ENCODE measurements around the gene ILKAP.

ILKAP gene

GRCh38 chr2:238225911-238226697, 22.6 kb upstream of the ILKAP start:
- DNase-seq: no peak
- TF ChIP-seq EZH2 (optimal IDR thresholded peaks at IDR 0.05; ENCODE audit: low read depth, low read length) (no peak), EZH2phosphoT487 (IDR thresholded peaks at IDR 0.05; ENCODE audit: low read length) (no peak)
- TF ChIP-seq, protein P1, sequence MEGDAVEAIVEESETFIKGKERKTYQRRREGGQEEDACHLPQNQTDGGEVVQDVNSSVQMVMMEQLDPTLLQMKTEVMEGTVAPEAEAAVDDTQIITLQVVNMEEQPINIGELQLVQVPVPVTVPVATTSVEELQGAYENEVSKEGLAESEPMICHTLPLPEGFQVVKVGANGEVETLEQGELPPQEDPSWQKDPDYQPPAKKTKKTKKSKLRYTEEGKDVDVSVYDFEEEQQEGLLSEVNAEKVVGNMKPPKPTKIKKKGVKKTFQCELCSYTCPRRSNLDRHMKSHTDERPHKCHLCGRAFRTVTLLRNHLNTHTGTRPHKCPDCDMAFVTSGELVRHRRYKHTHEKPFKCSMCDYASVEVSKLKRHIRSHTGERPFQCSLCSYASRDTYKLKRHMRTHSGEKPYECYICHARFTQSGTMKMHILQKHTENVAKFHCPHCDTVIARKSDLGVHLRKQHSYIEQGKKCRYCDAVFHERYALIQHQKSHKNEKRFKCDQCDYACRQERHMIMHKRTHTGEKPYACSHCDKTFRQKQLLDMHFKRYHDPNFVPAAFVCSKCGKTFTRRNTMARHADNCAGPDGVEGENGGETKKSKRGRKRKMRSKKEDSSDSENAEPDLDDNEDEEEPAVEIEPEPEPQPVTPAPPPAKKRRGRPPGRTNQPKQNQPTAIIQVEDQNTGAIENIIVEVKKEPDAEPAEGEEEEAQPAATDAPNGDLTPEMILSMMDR (IDR thresholded peaks at IDR 0.05; ENCODE audit: low read length): no peak
- Histone ChIP-seq H3K9me3 (replicated peaks; ENCODE audit: insufficient read depth, low read length) (no peaks in the 10 kb centered on the region), H3F3A (ENCODE audit: insufficient read depth, low read length) (no peaks in the 10 kb centered on the region), H4K20me1 (ENCODE audit: insufficient read depth, low read length) (no peaks in the 10 kb centered on the region), H3K4me3 (ENCODE audit: low read length) (no peak overlapping the region), H3K79me2 (ENCODE audit: low read length) (no peaks in the 10 kb centered on the region), H3K9me2 (replicated peaks; ENCODE audit: insufficient read depth, low read length) (no peaks in the 10 kb centered on the region), H2AFZ (ENCODE audit: low read length) (no peak overlapping the region), H3K4me1 (ENCODE audit: low read length) (no peaks in the 10 kb centered on the region), H3K4me2 (ENCODE audit: low read depth, low read length) (no peak overlapping the region), H3K27ac (ENCODE audit: low read length) (no peak overlapping the region), H3K9ac (ENCODE audit: low read length) (no peak overlapping the region), H3K36me3 (replicated peaks; ENCODE audit: insufficient read depth, low read length) (no peaks in the 10 kb centered on the region), H3K27me3 (replicated peaks; ENCODE audit: insufficient read depth, low read length) (peaks cover 5% of the 10 kb centered on the region; the same call in 1 of the 2 replicates)

GRCh38 chr2:238225121-238225520, 21.6 kb upstream of the ILKAP start:
- Histone ChIP-seq H3K4me3 (ENCODE audit: low read length) (no peak overlapping the region), H3K9me2 (replicated peaks; ENCODE audit: insufficient read depth, low read length) (no peaks in the 10 kb centered on the region), H3K9ac (ENCODE audit: low read length) (no peak overlapping the region), H4K20me1 (ENCODE audit: insufficient read depth, low read length) (no peaks in the 10 kb centered on the region), H3K79me2 (ENCODE audit: low read length) (no peaks in the 10 kb centered on the region), H3F3A (ENCODE audit: insufficient read depth, low read length) (no peaks in the 10 kb centered on the region), H3K27ac (ENCODE audit: low read length) (no peak overlapping the region), H3K27me3 (replicated peaks; ENCODE audit: insufficient read depth, low read length) (no peaks in the 10 kb centered on the region), H2AFZ (ENCODE audit: low read length) (no peak overlapping the region), H3K9me3 (replicated peaks; ENCODE audit: insufficient read depth, low read length) (no peaks in the 10 kb centered on the region), H3K4me1 (ENCODE audit: low read length) (no peaks in the 10 kb centered on the region), H3K4me2 (ENCODE audit: low read depth, low read length) (no peak overlapping the region), H3K36me3 (replicated peaks; ENCODE audit: insufficient read depth, low read length) (no peaks in the 10 kb centered on the region)
- DNase-seq: no peak
- TF ChIP-seq EZH2phosphoT487 (IDR thresholded peaks at IDR 0.05; ENCODE audit: low read length) (no peak), EZH2 (optimal IDR thresholded peaks at IDR 0.05; ENCODE audit: low read depth, low read length) (no peak)
- TF ChIP-seq, protein P1 (IDR thresholded peaks at IDR 0.05; ENCODE audit: low read length): no peak

GRCh38 chr2:238224356-238225035, 21.0 kb upstream of the ILKAP start:
- H3K9me3 ChIP-seq (replicated peaks; ENCODE audit: insufficient read depth, low read length): no peaks in the 10 kb centered on the region
- H3K4me1 ChIP-seq (ENCODE audit: low read length): no peaks in the 10 kb centered on the region
- no peaks in the 10 kb centered on the region for H3K79me2 ChIP-seq (ENCODE audit: low read length)
- no peaks in the 10 kb centered on the region for H3K9me2 ChIP-seq (replicated peaks; ENCODE audit: insufficient read depth, low read length)
- H3F3A ChIP-seq (ENCODE audit: insufficient read depth, low read length): no peaks in the 10 kb centered on the region
- TF ChIP-seq EZH2 (optimal IDR thresholded peaks at IDR 0.05; ENCODE audit: low read depth, low read length): no peak
- TF ChIP-seq EZH2phosphoT487 (IDR thresholded peaks at IDR 0.05; ENCODE audit: low read length): no peak
- TF ChIP-seq, protein P1 (IDR thresholded peaks at IDR 0.05; ENCODE audit: low read length): no peak
- DNase-seq: no peak
- no peaks in the 10 kb centered on the region for H4K20me1 ChIP-seq (ENCODE audit: insufficient read depth, low read length)
- H3K9ac ChIP-seq (ENCODE audit: low read length): no peak overlapping the region
- no peaks in the 10 kb centered on the region for H3K27me3 ChIP-seq (replicated peaks; ENCODE audit: insufficient read depth, low read length)
- no peak overlapping the region for H3K4me3 ChIP-seq (ENCODE audit: low read length)
- no peak overlapping the region for H3K27ac ChIP-seq (ENCODE audit: low read length)
- H2AFZ ChIP-seq (ENCODE audit: low read length): no peak overlapping the region
- H3K4me2 ChIP-seq (ENCODE audit: low read depth, low read length): no peak overlapping the region
- H3K36me3 ChIP-seq (replicated peaks; ENCODE audit: insufficient read depth, low read length): no peaks in the 10 kb centered on the region

Data from MM.1S (cell line).